Activated CD8-positive, alpha-beta T cell treated with anti-CD3 and anti-CD28 coated beads, Interleukin-2, amount 10 ng/mL, durations not matched to agents 7 days and 5 days (primary cell): ENCODE results near the gene RIMS4. TPM values are rescaled to one million over a fixed set of nuclear protein-coding genes. Genes with fewer than 3 reads are reported as not detected.

Source experiments
- ATAC-seq: fragments of 150-1000 bp; cut with Tn5 transposase; one replicate; pipeline ENCODE4 v1.10.0; 2021; ENCODE audit warnings: moderate library complexity
- CTCF ChIA-PET: fragments of 350-600 bp; sonication (Branson Sonifier 250); formaldehyde crosslinking; loops from one replicate; lab custom pipeline; 2021; ENCODE audit warnings: antibody characterized with exemption; lab: Charles Lee
- POLR2A ChIA-PET: fragments of 350-600 bp; sonication (Branson Sonifier 250); formaldehyde crosslinking; loops from one replicate; lab custom pipeline; 2021; ENCODE audit warnings: antibody characterized with exemption; lab: Charles Lee
- DNase-seq: peaks from one replicate; pipeline ENCODE4 v3.0.0-alpha.2; 2020
- H3K27ac Mint-ChIP-seq: one replicate; pipeline ENCODE4 v1.8.0; 2021; ENCODE audit warnings: mild to moderate bottlenecking, mixed read lengths
- H3K27me3 Mint-ChIP-seq: one replicate; pipeline ENCODE4 v1.8.0; 2021; ENCODE audit warnings: low read depth, mixed read lengths
- H3K36me3 Mint-ChIP-seq: one replicate; pipeline ENCODE4 v1.8.0; 2021; ENCODE audit warnings: low read depth, mixed read lengths
- H3K4me1 Mint-ChIP-seq: one replicate; pipeline ENCODE4 v1.8.0; 2021; ENCODE audit warnings: low read depth, mixed read lengths
- H3K4me3 Mint-ChIP-seq: one replicate; pipeline ENCODE4 v1.8.0; 2021; ENCODE audit warnings: mild to moderate bottlenecking, mixed read lengths
- H3K9me3 Mint-ChIP-seq: one replicate; pipeline ENCODE4 v1.8.0; 2022; ENCODE audit warnings: mixed read lengths; ENCODE audit not compliant: insufficient read depth
- total RNA-seq, 2 experiments: library from RNA; stranded (reverse); gene quantifications; one replicate each; pipeline ENCODE4 v1.2.3, GENCODE V29; 2021

RIMS4 gene
- total RNA-seq, result not detected

- H3K27me3 Mint-ChIP-seq, result peaks cover 58% of the 10 kb centered on the region
- H3K36me3 Mint-ChIP-seq, result no peaks in the 10 kb centered on the region
- ATAC-seq, result peak; percentile 59
- H3K9me3 Mint-ChIP-seq, result no peaks in the 10 kb centered on the region
- ChIA-PET POLR2A (no interaction called here), CTCF (no interaction called here)
- no peaks in the 10 kb centered on the region for H3K4me1 Mint-ChIP-seq
- H3K27ac Mint-ChIP-seq, result no peak within 1 kb of the TSS
- H3K4me3 Mint-ChIP-seq, result peak within 1 kb of the TSS; percentile 0
- no peak for DNase-seq
Observed at GRCh38 chr20:44810391-44811149, at the start of gene RIMS4. Gene RIMS4 (minus strand): TSS chr20:44810546. CDS start chr20:44810271, 275 bp downstream.

- Mint-ChIP-seq H3K36me3 (no peaks in the 10 kb centered on the region), H3K4me1 (peaks cover 16% of the 10 kb centered on the region), H3K4me3 (no peak overlapping the region), H3K27ac (no peak overlapping the region), H3K9me3 (no peaks in the 10 kb centered on the region), H3K27me3 (no peaks in the 10 kb centered on the region)
- DNase-seq, result no peak
- CTCF ChIA-PET, result interaction anchor here (0.8 to 1.0 kb wide), 2 partner anchors 11 to 111 kb away, joined by 3 read pairs; no protein-coding TSS in a partner anchor
- POLR2A ChIA-PET, result no interaction called here
- ATAC-seq, result no peak
Observed at GRCh38 chr20:44858606-44859360, 48.4 kb upstream of the RIMS4 start.

GRCh38 chr20:44856856-44857448 is 46.6 kb upstream of the RIMS4 start:
- DNase-seq (no peak), ATAC-seq (no peak)
- peaks cover 5% of the 10 kb centered on the region for H3K27me3 Mint-ChIP-seq
- no peak overlapping the region for H3K4me3 Mint-ChIP-seq
- POLR2A ChIA-PET, result no interaction called here
- no peaks in the 10 kb centered on the region for H3K36me3 Mint-ChIP-seq
- H3K27ac Mint-ChIP-seq, result no peak overlapping the region
- CTCF ChIA-PET, result interaction anchor here (0.9 to 1.4 kb wide), 4 partner anchors 10 to 172 kb away, joined by 3 to 6 read pairs (median 4); no protein-coding TSS in a partner anchor
- peaks cover 16% of the 10 kb centered on the region for H3K4me1 Mint-ChIP-seq
- no peaks in the 10 kb centered on the region for H3K9me3 Mint-ChIP-seq

GRCh38 chr20:44856442-44856841 is 46.1 kb upstream of the RIMS4 start:
- Mint-ChIP-seq H3K9me3 (no peaks in the 10 kb centered on the region), H3K36me3 (no peaks in the 10 kb centered on the region), H3K27ac (no peak overlapping the region), H3K4me1 (peaks cover 12% of the 10 kb centered on the region), H3K27me3 (peaks cover 5% of the 10 kb centered on the region), H3K4me3 (no peak overlapping the region)
- CTCF ChIA-PET, result interaction anchor here (1.0 to 1.4 kb wide), 3 partner anchors 17 to 171 kb away, joined by 3 to 6 read pairs (median 5); no protein-coding TSS in a partner anchor
- POLR2A ChIA-PET, result no interaction called here
- DNase-seq (no peak), ATAC-seq (no peak)

- ChIA-PET POLR2A (no interaction called here), CTCF (no interaction called here)
- H3K27ac Mint-ChIP-seq, result no peak overlapping the region
- no peak overlapping the region for H3K4me3 Mint-ChIP-seq
- H3K9me3 Mint-ChIP-seq, result no peaks in the 10 kb centered on the region
- no peaks in the 10 kb centered on the region for H3K36me3 Mint-ChIP-seq
- peaks cover 2% of the 10 kb centered on the region for H3K4me1 Mint-ChIP-seq
- H3K27me3 Mint-ChIP-seq, result peaks cover 18% of the 10 kb centered on the region
- DNase-seq, result no peak
- ATAC-seq, result no peak
Observed at GRCh38 chr20:44851545-44851944, 41.2 kb upstream of the RIMS4 start.

GRCh38 chr20:44850837-44851236 is 40.5 kb upstream of the RIMS4 start:
- no peak for ATAC-seq
- ChIA-PET CTCF (no interaction called here), POLR2A (no interaction called here)
- no peaks in the 10 kb centered on the region for H3K36me3 Mint-ChIP-seq
- no peaks in the 10 kb centered on the region for H3K4me1 Mint-ChIP-seq
- H3K4me3 Mint-ChIP-seq, result no peak overlapping the region
- no peak overlapping the region for H3K27ac Mint-ChIP-seq
- no peaks in the 10 kb centered on the region for H3K9me3 Mint-ChIP-seq
- H3K27me3 Mint-ChIP-seq, result peaks cover 19% of the 10 kb centered on the region
- DNase-seq, result no peak

GRCh38 chr20:44850272-44850671 is 39.9 kb upstream of the RIMS4 start:
- DNase-seq, result no peak
- H3K27ac Mint-ChIP-seq, result no peak overlapping the region
- CTCF ChIA-PET, result no interaction called here
- POLR2A ChIA-PET, result no interaction called here
- no peaks in the 10 kb centered on the region for H3K4me1 Mint-ChIP-seq
- H3K36me3 Mint-ChIP-seq, result no peaks in the 10 kb centered on the region
- H3K9me3 Mint-ChIP-seq, result no peaks in the 10 kb centered on the region
- H3K4me3 Mint-ChIP-seq, result no peak overlapping the region
- no peak for ATAC-seq
- H3K27me3 Mint-ChIP-seq, result peaks cover 19% of the 10 kb centered on the region

- CTCF ChIA-PET, result no interaction called here
- H3K4me3 Mint-ChIP-seq, result no peak overlapping the region
Observed at GRCh38 chr20:44849703-44850102, 39.4 kb upstream of the RIMS4 start.

GRCh38 chr20:44848254-44849015 is 38.1 kb upstream of the RIMS4 start:
- H3K4me1 Mint-ChIP-seq, result no peaks in the 10 kb centered on the region

More at GRCh38 chr20:44849703-44850102, 39.4 kb upstream of the RIMS4 start:
- DNase-seq (no peak), ATAC-seq (no peak)
- POLR2A ChIA-PET, result no interaction called here
- H3K4me1 Mint-ChIP-seq, result no peaks in the 10 kb centered on the region
- no peaks in the 10 kb centered on the region for H3K9me3 Mint-ChIP-seq
- H3K27ac Mint-ChIP-seq, result no peak overlapping the region
- H3K36me3 Mint-ChIP-seq, result no peaks in the 10 kb centered on the region
- peaks cover 19% of the 10 kb centered on the region for H3K27me3 Mint-ChIP-seq

GRCh38 chr20:44843876-44844275 is 33.5 kb upstream of the RIMS4 start:
- ChIA-PET POLR2A (no interaction called here), CTCF (interaction anchor here (0.8 kb wide), 1 partner anchor 23 kb away, joined by 3 read pairs; no protein-coding TSS in a partner anchor)
- H3K27ac Mint-ChIP-seq, result no peak overlapping the region
- DNase-seq, result no peak
- H3K36me3 Mint-ChIP-seq, result no peaks in the 10 kb centered on the region
- no peak for ATAC-seq
- H3K9me3 Mint-ChIP-seq, result no peaks in the 10 kb centered on the region
- no peaks in the 10 kb centered on the region for H3K4me1 Mint-ChIP-seq
- H3K4me3 Mint-ChIP-seq, result no peak overlapping the region
- H3K27me3 Mint-ChIP-seq, result peaks cover 13% of the 10 kb centered on the region

More at GRCh38 chr20:44848254-44849015, 38.1 kb upstream of the RIMS4 start:
- ATAC-seq, result no peak
- DNase-seq, result no peak
- no peak overlapping the region for H3K27ac Mint-ChIP-seq
- no peaks in the 10 kb centered on the region for H3K9me3 Mint-ChIP-seq
- no peak overlapping the region for H3K4me3 Mint-ChIP-seq
- H3K36me3 Mint-ChIP-seq, result no peaks in the 10 kb centered on the region
- ChIA-PET POLR2A (no interaction called here), CTCF (interaction anchor here (0.6 to 2.0 kb wide), 4 partner anchors 10 to 164 kb away, joined by 3 to 6 read pairs (median 3); no protein-coding TSS in a partner anchor)
- peaks cover 22% of the 10 kb centered on the region for H3K27me3 Mint-ChIP-seq

- Mint-ChIP-seq H3K4me1 (no peaks in the 10 kb centered on the region), H3K36me3 (no peaks in the 10 kb centered on the region), H3K4me3 (no peak overlapping the region), H3K27me3 (peaks cover 13% of the 10 kb centered on the region), H3K9me3 (no peaks in the 10 kb centered on the region), H3K27ac (no peak overlapping the region)
- ATAC-seq (no peak), DNase-seq (no peak)
- ChIA-PET POLR2A (no interaction called here), CTCF (no interaction called here)
Observed at GRCh38 chr20:44841955-44842354, 31.6 kb upstream of the RIMS4 start.
